HG02610 (cell line): ENCODE data around the gene TOPAZ1.
"Not testable (repeated sequence)": the region's sequence is repeated elsewhere in the genome, so short reads cannot be mapped to it uniquely, and the experiment has no call there.

Experiments
- ATAC-seq: cut with Tn5 transposase; IDR thresholded peaks from one replicate; pipeline ENCODE4 v1.9.1; 2021; ENCODE audit warnings: mild to moderate bottlenecking, moderate library complexity; ENCODE audit not compliant: unreplicated experiment

TOPAZ1 gene

GRCh38 chr3:44326515-44326914 lies 84.8 kb downstream of the TOPAZ1 start:
- ATAC-seq, result no peak

DNA sequence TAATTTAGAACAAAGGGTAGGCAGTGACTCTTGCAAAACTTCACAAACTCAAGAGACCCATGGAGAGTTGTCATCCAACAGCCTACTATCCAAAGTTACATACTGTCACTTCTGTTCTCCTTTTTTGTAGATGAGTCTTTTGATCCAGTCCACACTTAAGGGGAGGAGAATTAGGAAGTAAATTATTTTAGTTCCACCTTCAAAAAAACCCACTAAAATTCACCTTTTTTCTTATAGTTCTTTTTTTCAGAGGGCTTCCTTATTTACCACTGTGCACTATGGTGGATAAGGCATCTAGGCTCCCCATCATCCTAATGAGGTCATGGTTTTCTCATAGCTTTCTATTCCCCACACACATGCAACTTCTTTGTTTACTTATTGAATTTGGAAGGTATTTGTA lies 88.3 kb downstream of the TOPAZ1 start:
- ATAC-seq, result no peak

- ATAC-seq, result no peak
These were observed 88.8 kb downstream of the TOPAZ1 start for GRCh38 chr3:44330444-44330843.

- no peak for ATAC-seq
These were observed 92.6 kb downstream of the TOPAZ1 start for GRCh38 chr3:44334326-44334725.

- no peak for ATAC-seq
These were observed 95.6 kb downstream of the TOPAZ1 start for GRCh38 chr3:44337248-44337785.

- peak; percentile 92 for ATAC-seq
These were observed 96.5 kb downstream of the TOPAZ1 start, which contains the start of gene TCAIM for GRCh38 chr3:44338010-44338827. Gene TCAIM (plus strand): TSS chr3:44338766. CDS start chr3:44354783, 16,017 bp downstream.

- no peak for ATAC-seq
These were observed 97.1 kb downstream of the TOPAZ1 start for GRCh38 chr3:44338828-44339127.

- no peak for ATAC-seq
These were observed 97.7 kb downstream of the TOPAZ1 start for GRCh38 chr3:44339181-44340057.

- no peak for ATAC-seq
These were observed 98.3 kb downstream of the TOPAZ1 start for GRCh38 chr3:44340058-44340395.

- no peak for ATAC-seq
These were observed 100.6 kb downstream of the TOPAZ1 start for GRCh38 chr3:44342176-44342790.

DNA sequence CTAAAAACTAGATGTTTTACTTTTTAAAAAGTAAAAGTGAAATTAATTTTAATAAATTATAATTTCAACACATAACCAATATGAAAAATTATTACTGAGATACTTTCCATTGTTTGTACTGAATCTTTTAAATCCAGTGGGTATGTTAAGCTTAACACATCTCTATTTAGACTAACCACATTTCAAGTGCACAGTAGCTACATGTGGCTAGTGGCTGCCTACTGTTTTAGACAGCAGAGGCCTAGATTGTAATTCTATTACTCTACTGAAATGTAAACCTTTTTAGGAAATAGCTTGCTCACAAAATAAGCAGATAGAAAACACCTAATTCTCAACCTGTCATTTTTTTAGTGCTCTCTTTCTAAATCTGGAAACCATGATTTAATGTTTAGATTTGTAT lies 101.7 kb downstream of the TOPAZ1 start:
- ATAC-seq, result no peak

- ATAC-seq, result not testable (repeated sequence)
These were observed 104.9 kb downstream of the TOPAZ1 start for GRCh38 chr3:44346590-44346989.

- ATAC-seq, result no peak
These were observed 107.3 kb downstream of the TOPAZ1 start for GRCh38 chr3:44348993-44349392.

- no peak for ATAC-seq
These were observed 111.8 kb downstream of the TOPAZ1 start for GRCh38 chr3:44353355-44353924.

DNA sequence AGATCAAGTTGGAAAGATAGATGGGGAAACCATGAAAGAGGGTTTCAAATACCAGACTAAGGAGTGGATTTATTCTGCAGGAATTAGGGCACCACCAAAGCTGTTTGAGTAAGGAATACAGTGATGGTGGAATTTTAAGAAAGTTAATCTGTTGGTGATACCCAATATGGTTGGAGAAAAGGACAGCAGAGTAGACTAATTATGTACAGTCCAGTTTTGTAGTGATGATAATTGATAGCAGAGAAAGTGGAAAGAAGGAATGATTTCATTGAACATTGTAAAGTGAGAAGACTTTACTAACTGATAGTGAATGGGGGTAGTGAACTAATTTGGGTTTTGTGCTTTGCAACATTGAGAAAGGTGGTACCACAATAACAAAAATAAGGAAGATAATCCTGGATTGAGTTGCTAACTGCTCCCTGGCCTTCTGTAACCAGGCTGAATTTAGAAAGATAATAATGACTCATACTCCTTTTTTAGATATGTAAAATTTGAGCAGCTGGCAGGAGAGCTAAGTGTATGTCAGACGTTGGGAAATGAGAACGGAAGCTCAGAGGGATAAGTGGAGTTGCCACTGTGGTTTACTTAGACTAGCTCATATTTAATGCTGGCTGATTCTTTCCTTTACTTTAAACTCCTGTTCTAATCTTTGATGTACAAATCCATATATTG lies 113.8 kb downstream of the TOPAZ1 start:
- ATAC-seq, result no peak

GRCh38 chr3:44359146-44359751 lies 117.6 kb downstream of the TOPAZ1 start:
- ATAC-seq, result no peak

DNA sequence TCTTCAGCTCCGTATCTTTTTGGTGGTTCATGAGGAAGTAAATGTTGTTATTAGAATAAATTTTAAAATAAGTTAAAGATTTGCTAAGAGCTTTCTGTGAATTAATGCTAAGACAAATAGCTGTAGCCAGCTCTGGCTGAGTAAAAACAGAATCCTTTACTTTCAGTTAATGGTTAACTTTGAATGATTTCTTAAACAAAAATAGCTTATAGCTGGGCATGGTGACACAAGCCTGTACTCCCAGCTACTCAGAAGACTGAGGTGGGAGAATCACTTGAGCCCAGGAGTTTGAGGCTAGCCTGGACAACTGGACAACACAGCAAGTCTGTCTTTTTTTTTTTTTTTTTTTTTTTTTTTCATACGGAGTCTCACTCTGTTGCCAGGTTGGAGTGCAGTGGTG lies 121.9 kb downstream of the TOPAZ1 start:
- ATAC-seq, result no peak

DNA sequence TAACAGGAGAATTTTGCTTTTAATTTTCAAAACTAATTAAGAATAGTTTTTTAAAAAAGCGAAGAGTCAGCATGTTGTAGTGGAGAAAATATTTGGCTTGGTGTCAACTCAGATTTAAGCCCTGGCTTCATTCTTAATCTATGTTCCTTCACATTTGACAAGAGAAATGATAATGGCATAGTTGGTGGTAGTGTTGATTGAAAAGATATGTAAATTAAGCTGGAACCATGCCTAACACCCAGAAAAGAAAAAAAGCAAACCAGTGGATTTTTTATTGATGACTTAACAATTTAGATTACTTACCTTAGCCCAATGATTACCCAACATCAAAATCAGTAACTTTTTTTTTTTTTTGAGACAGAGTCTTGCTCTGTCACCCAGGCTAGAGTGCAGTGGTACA lies 124.3 kb downstream of the TOPAZ1 start:
- ATAC-seq, result no peak

- no peak for ATAC-seq
These were observed 133.8 kb downstream of the TOPAZ1 start for GRCh38 chr3:44375450-44375849.
